H9 (cell line): Measurements from ENCODE around the gene HPGDS. TPM values are rescaled to one million over a fixed set of nuclear protein-coding genes. Genes with fewer than 3 reads are reported as not detected.

Experiments used
- DNase-seq: peaks from one replicate; pipeline ENCODE4 v3.0.0-alpha.2; 2017
- H2AFZ ChIP-seq: one replicate; pipeline ENCODE4 v1.6.1; 2013; ENCODE audit warnings: mild to moderate bottlenecking, low read length, control low read depth, moderate library complexity
- H2AK5ac ChIP-seq: 2 replicates; pipeline ENCODE4 v1.6.1; 2013; ENCODE audit warnings: low read length, control low read depth, mixed read lengths; ENCODE audit not compliant: insufficient read length
- H2BK120ac ChIP-seq: one replicate; pipeline ENCODE4 v1.6.1; 2013; ENCODE audit warnings: low read depth, mild to moderate bottlenecking, low read length, control low read depth, inconsistent platforms; ENCODE audit not compliant: poor library complexity, severe bottlenecking
- H2BK12ac ChIP-seq: 2 replicates; pipeline ENCODE4 v1.6.1; 2013; ENCODE audit warnings: low read length, control low read depth, mixed read lengths, low read depth; ENCODE audit not compliant: insufficient read length
- H2BK15ac ChIP-seq: 2 replicates; pipeline ENCODE4 v1.6.1; 2013; ENCODE audit warnings: low read depth, low read length, control low read depth
- H2BK20ac ChIP-seq: one replicate; pipeline ENCODE4 v1.6.1; 2013; ENCODE audit warnings: low read depth, mild to moderate bottlenecking, low read length, control low read depth, inconsistent platforms; ENCODE audit not compliant: poor library complexity, severe bottlenecking
- H2BK5ac ChIP-seq: 2 replicates; pipeline ENCODE4 v1.6.1; 2013; ENCODE audit warnings: low read length, control low read depth, mixed read lengths; ENCODE audit not compliant: insufficient read length
- H3K14ac ChIP-seq: 2 replicates; pipeline ENCODE4 v1.6.1; 2013; ENCODE audit warnings: low read length, control low read depth; ENCODE audit not compliant: insufficient read depth
- H3K18ac ChIP-seq: 2 replicates; pipeline ENCODE4 v1.6.1; 2013; ENCODE audit warnings: low read depth, mild to moderate bottlenecking, mixed read lengths, low read length, control low read depth; ENCODE audit not compliant: insufficient read length
- H3K23ac ChIP-seq: 2 replicates; pipeline ENCODE4 v1.6.1; 2013; ENCODE audit warnings: low read length, control low read depth, mixed read lengths, low read depth; ENCODE audit not compliant: insufficient read length
- H3K23me2 ChIP-seq: 2 replicates; pipeline ENCODE4 v1.6.1; 2013; ENCODE audit warnings: low read depth, mild to moderate bottlenecking, mixed read lengths, low read length, control low read depth; ENCODE audit not compliant: insufficient read length, poor library complexity, severe bottlenecking
- H3K27ac ChIP-seq: 2 replicates; pipeline ENCODE4 v1.5.1; 2013; ENCODE audit warnings: low read length, control low read depth, mixed read lengths, low read depth; ENCODE audit not compliant: insufficient read length
- H3K27me3 ChIP-seq: 2 replicates; pipeline ENCODE4 v1.6.1; 2013; ENCODE audit warnings: low read length, control low read depth, inconsistent platforms; ENCODE audit not compliant: insufficient read depth
- H3K4ac ChIP-seq: 2 replicates; pipeline ENCODE4 v1.6.1; 2013; ENCODE audit warnings: low read depth, mild to moderate bottlenecking, control low read depth, inconsistent platforms, low read length, moderate library complexity
- H3K4me1 ChIP-seq: 2 replicates; pipeline ENCODE4 v1.6.1; 2013; ENCODE audit warnings: low read length, control low read depth, inconsistent platforms; ENCODE audit not compliant: insufficient read depth
- H3K4me2 ChIP-seq: 2 replicates; pipeline ENCODE4 v1.6.1; 2013; ENCODE audit warnings: low read length, control low read depth, mixed read lengths; ENCODE audit not compliant: insufficient read length, insufficient read depth
- H3K56ac ChIP-seq: 2 replicates; pipeline ENCODE4 v1.6.1; 2013; ENCODE audit warnings: low read depth, mild to moderate bottlenecking, mixed read lengths, low read length, control low read depth; ENCODE audit not compliant: insufficient read length
- H3K79me1 ChIP-seq: 2 replicates; pipeline ENCODE4 v1.6.1; 2013; ENCODE audit warnings: low read depth, mild to moderate bottlenecking, moderate library complexity, low read length, control low read depth, inconsistent platforms; ENCODE audit not compliant: insufficient read depth, poor library complexity, severe bottlenecking
- H3K79me2 ChIP-seq: 2 replicates; pipeline ENCODE4 v1.6.1; 2013; ENCODE audit warnings: low read length, control low read depth, inconsistent platforms; ENCODE audit not compliant: insufficient read depth
- H3K9ac ChIP-seq: 2 replicates; pipeline ENCODE4 v1.6.1; 2013; ENCODE audit warnings: low read length, control low read depth, mixed read lengths; ENCODE audit not compliant: insufficient read length; ENCODE audit errors: extremely low read depth
- H3K9me3 ChIP-seq: one replicate; pipeline ENCODE4 v1.6.1; 2013; ENCODE audit warnings: low read depth, low read length, inconsistent platforms; ENCODE audit not compliant: control insufficient read depth
- H3T11ph ChIP-seq: one replicate; pipeline ENCODE4 v1.6.1; 2013; ENCODE audit warnings: mild to moderate bottlenecking, low read length, control low read depth, inconsistent platforms
- H4K20me1 ChIP-seq: one replicate; pipeline ENCODE4 v1.6.1; 2013; ENCODE audit not compliant: control insufficient read depth, insufficient read length, insufficient read depth
- H4K5ac ChIP-seq: 2 replicates; pipeline ENCODE4 v1.6.1; 2013; ENCODE audit warnings: low read depth, mild to moderate bottlenecking, mixed read lengths, low read length, control low read depth; ENCODE audit not compliant: insufficient read length
- H4K8ac ChIP-seq: replicated peaks from 2 replicates; pipeline ENCODE4 v1.6.1; 2013; ENCODE audit warnings: low read length, control low read depth, mixed read lengths, low read depth; ENCODE audit not compliant: insufficient read length
- H4K91ac ChIP-seq: 2 replicates; pipeline ENCODE4 v1.6.1; 2013; ENCODE audit warnings: low read depth, mild to moderate bottlenecking, moderate library complexity, mixed read lengths, low read length, control low read depth; ENCODE audit not compliant: insufficient read length
- H3K27ac Mint-ChIP-seq, 3 experiments: 2 replicates in 2 of 3; 3 replicates in 1 of 3; pipeline ENCODE4 v1.8.0; 2020 to 2021; ENCODE audit warnings: mixed read lengths in 3 of 3, mild to moderate bottlenecking in 1 of 3, moderate library complexity in 1 of 3
- H3K27me3 Mint-ChIP-seq: 2 replicates; pipeline ENCODE4 v1.8.0; 2021; ENCODE audit warnings: low read depth, mild to moderate bottlenecking, moderate library complexity, mixed read lengths
- H3K36me3 Mint-ChIP-seq, 3 experiments: 2 replicates in 2 of 3; 3 replicates in 1 of 3; pipeline ENCODE4 v1.8.0; 2020 to 2021; ENCODE audit warnings: low read depth in 3 of 3, mixed read lengths in 3 of 3; ENCODE audit not compliant: insufficient read depth in 1 of 3
- H3K4me1 Mint-ChIP-seq, 2 experiments: 2 replicates each; pipeline ENCODE4 v1.8.0; 2020; ENCODE audit warnings: mixed read lengths in 2 of 2
- H3K4me3 Mint-ChIP-seq, 2 experiments: 2 replicates in 1 of 2; 3 replicates in 1 of 2; pipeline ENCODE4 v1.8.0; 2020 to 2021; ENCODE audit warnings: mild to moderate bottlenecking in 2 of 2, mixed read lengths in 2 of 2, moderate library complexity in 1 of 2
- H3K9me3 Mint-ChIP-seq, 2 experiments: 2 replicates in 1 of 2; 3 replicates in 1 of 2; pipeline ENCODE4 v1.8.0; 2020; ENCODE audit warnings: mild to moderate bottlenecking in 2 of 2, mixed read lengths in 2 of 2, moderate library complexity in 1 of 2
- WGBS: extraction: QIAGEN DNeasy Blood & Tissue Kit; methylation state at CpG from one replicate; pipeline ENCODE4 v1.1.7; 2013; ENCODE audit warnings: missing lambda C conversion rate, low lambda C conversion rate, mixed read lengths; ENCODE audit not compliant: insufficient read length; ENCODE audit errors: extremely low coverage; 5-methylcytosine and 5-hydroxymethylcytosine counted together
- total RNA-seq: library from RNA; stranded (reverse); gene quantifications from 2 replicates; pipeline ENCODE4 v1.2.1, GENCODE V29; 2021
- TF ChIP-seq, protein P1 (sequence below): fragments of 200-600 bp; sonication (generic); conservative IDR thresholded peaks from 3 replicates; pipeline ENCODE4 v1.8.0; 2021; ENCODE audit warnings: antibody characterized with exemption, mild to moderate bottlenecking

HPGDS gene
- total RNA-seq, 1 experiment from 2014 or later, result not detected

DNA sequence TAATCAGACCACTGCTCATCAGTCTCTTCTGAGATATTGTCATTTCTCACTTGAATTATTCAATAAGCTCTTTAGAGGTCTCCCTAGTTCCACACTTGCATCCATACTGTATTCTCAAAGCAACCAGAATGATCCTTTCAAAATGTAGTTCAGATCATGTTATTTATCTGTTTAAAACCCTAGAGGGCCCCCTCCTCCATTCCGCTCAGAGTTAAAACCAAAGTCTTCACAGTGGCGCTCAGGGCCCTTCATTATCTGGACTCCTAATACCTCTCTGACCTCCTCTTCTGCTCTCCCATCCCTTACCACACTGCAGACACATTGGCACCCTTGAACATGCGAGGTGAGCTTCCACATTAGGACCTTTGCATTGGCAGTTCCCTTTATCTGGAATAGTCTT is 32.7 kb upstream of the HPGDS start:
- no peaks in the 10 kb centered on the region for H3K79me1 ChIP-seq
- H3K79me2 ChIP-seq, result no peaks in the 10 kb centered on the region
- no peak overlapping the region for H2BK5ac ChIP-seq
- H2AFZ ChIP-seq, result no peak overlapping the region
- no peak overlapping the region for H3K4ac ChIP-seq
- Mint-ChIP-seq H3K36me3 (no peaks in the 10 kb centered on the region), H3K27me3 (no peaks in the 10 kb centered on the region), H3K4me3 (no peak overlapping the region), H3K9me3 (no peaks in the 10 kb centered on the region), H3K27ac (no peak overlapping the region; a peak in 1 of 7 replicates), H3K4me1 (peaks cover 0 to 2% of the 10 kb centered on the region in 2 experiments; a peak in 1 of 4 replicates)
- no peaks in the 10 kb centered on the region for H3K9me3 ChIP-seq
- no peak overlapping the region for H2BK12ac ChIP-seq
- H3K27me3 ChIP-seq, result no peaks in the 10 kb centered on the region
- H4K5ac ChIP-seq, result no peak overlapping the region
- no peak overlapping the region for H3K4me2 ChIP-seq
- no peak overlapping the region for H3K23ac ChIP-seq
- H2BK15ac ChIP-seq, result no peak overlapping the region
- no peak for DNase-seq
- H3K23me2 ChIP-seq, result no peaks in the 10 kb centered on the region
- no peak overlapping the region for H3K56ac ChIP-seq
- H3K4me1 ChIP-seq, result no peaks in the 10 kb centered on the region
- H3K14ac ChIP-seq, result no peak overlapping the region
- H4K20me1 ChIP-seq, result no peaks in the 10 kb centered on the region
- H3T11ph ChIP-seq, result no peak overlapping the region
- H2AK5ac ChIP-seq, result no peak overlapping the region
- no peak overlapping the region for H3K27ac ChIP-seq
- H2BK20ac ChIP-seq, result no peak overlapping the region
- no peak overlapping the region for H4K91ac ChIP-seq
- WGBS, result no CpG with 5 or more reads among the region's 3 CpGs
- no peak overlapping the region for H3K18ac ChIP-seq
- TF ChIP-seq, protein P1, sequence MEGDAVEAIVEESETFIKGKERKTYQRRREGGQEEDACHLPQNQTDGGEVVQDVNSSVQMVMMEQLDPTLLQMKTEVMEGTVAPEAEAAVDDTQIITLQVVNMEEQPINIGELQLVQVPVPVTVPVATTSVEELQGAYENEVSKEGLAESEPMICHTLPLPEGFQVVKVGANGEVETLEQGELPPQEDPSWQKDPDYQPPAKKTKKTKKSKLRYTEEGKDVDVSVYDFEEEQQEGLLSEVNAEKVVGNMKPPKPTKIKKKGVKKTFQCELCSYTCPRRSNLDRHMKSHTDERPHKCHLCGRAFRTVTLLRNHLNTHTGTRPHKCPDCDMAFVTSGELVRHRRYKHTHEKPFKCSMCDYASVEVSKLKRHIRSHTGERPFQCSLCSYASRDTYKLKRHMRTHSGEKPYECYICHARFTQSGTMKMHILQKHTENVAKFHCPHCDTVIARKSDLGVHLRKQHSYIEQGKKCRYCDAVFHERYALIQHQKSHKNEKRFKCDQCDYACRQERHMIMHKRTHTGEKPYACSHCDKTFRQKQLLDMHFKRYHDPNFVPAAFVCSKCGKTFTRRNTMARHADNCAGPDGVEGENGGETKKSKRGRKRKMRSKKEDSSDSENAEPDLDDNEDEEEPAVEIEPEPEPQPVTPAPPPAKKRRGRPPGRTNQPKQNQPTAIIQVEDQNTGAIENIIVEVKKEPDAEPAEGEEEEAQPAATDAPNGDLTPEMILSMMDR, result peak; percentile 39; the same call in 1 of the 3 replicates
- H4K8ac ChIP-seq, result no peak overlapping the region
- no peak overlapping the region for H3K9ac ChIP-seq
- no peak overlapping the region for H2BK120ac ChIP-seq
